ENCODE data around the gene TMC2.

- TF ChIP-seq FOXM1 (IDR thresholded peaks at IDR 0.05; ENCODE audit: borderline replicate concordance): no peak
- 0 out of 2 replicates have a peak, but pooled peaks have one; percentile 9 for TF ChIP-seq ELF4 (IDR thresholded peaks at IDR 0.05)
- TF ChIP-seq SP1 (IDR thresholded peaks at IDR 0.05): no peak
- TF ChIP-seq PKNOX1 (IDR thresholded peaks at IDR 0.05): no peak
- no peak for TF ChIP-seq FOXA1 (IDR thresholded peaks at IDR 0.05)
- TF ChIP-seq ZNF384 (IDR thresholded peaks at IDR 0.05): no peak
- no peak for TF ChIP-seq NFRKB (IDR thresholded peaks at IDR 0.05)
- TF ChIP-seq TARDBP (IDR thresholded peaks at IDR 0.05): no peak
- TF ChIP-seq BHLHE40 (IDR thresholded peaks at IDR 0.05; ENCODE audit: borderline replicate concordance): no peak
- peak; percentile 83; the same call in 1 of the 2 replicates for TF ChIP-seq LEF1 (IDR thresholded peaks at IDR 0.05; ENCODE audit: borderline replicate concordance)
- no peak for TF ChIP-seq SUZ12 (IDR thresholded peaks at IDR 0.05)
- no peak for TF ChIP-seq FOXK2 (IDR thresholded peaks at IDR 0.05)
- TF ChIP-seq ARNT (IDR thresholded peaks at IDR 0.05): no peak
Observed at GRCh38 chr20:2651772-2652723, 115.7 kb downstream of the TMC2 start, which contains the start of gene NOP56.

Measured in HEK293T (cell line).